Measurements from ENCODE around the gene APBA1.

- TF ChIP-seq EZH2 (IDR thresholded peaks at IDR 0.05; ENCODE audit: borderline replicate concordance, low read length) (no peak), CTCF (conservative IDR thresholded peaks at IDR 0.05 in 1 of 2, IDR thresholded peaks at IDR 0.05 in 1 of 2; ENCODE audit: extremely low read depth in 1 of 2, insufficient read depth in 1 of 2, low read depth in 1 of 2, low read length in 2 of 2) (no peak)
Observed at GRCh38 chr9:69427286-69427685, 244.9 kb downstream of the APBA1 start.
